SK-N-MC (cell line): ENCODE data around the gene LRP5.

Experiments used
- DNase-seq: peaks from one replicate; pipeline ENCODE4 v3.0.0-alpha.2; 2011; ENCODE audit warnings: low read depth, low spot score
- H3K27ac ChIP-seq: fragments of 200-600 bp; sonication (generic); 2 replicates; pipeline ENCODE4 v1.5.1; 2016; ENCODE audit warnings: mixed run types
- H3K36me3 ChIP-seq: fragments of 200-600 bp; sonication (generic); 2 replicates; pipeline ENCODE4 v1.6.1; 2017; ENCODE audit warnings: antibody characterized with exemption, low read length, mixed read lengths; ENCODE audit not compliant: insufficient read depth
- H3K4me3 ChIP-seq: fragments of 200-600 bp; sonication (generic); 2 replicates; pipeline ENCODE4 v1.5.1; 2016
- H3K9ac ChIP-seq: fragments of 200-600 bp; sonication (generic); 2 replicates; pipeline ENCODE4 v1.8.0; 2017; ENCODE audit warnings: mixed run types, mixed read lengths; ENCODE audit not compliant: insufficient read length
- H3K9me3 ChIP-seq: fragments of 200-600 bp; sonication (generic); 2 replicates; pipeline ENCODE4 v1.6.1; 2017; ENCODE audit warnings: low read depth, mild to moderate bottlenecking, antibody characterized with exemption, low read length, moderate library complexity, mixed read lengths
- EZH2 ChIP-seq: fragments of 200-600 bp; sonication (generic); IDR thresholded peaks from one replicate; pipeline ENCODE4 v1.6.1; 2017; ENCODE audit warnings: antibody characterized with exemption
- FOXP2 ChIP-seq: optimal IDR thresholded peaks from 2 replicates; pipeline ENCODE3; 2011; ENCODE audit warnings: mild to moderate bottlenecking, moderate library complexity; ENCODE audit not compliant: insufficient read depth; ENCODE audit errors: extremely low read length, control extremely low read depth
- POLR2AphosphoS5 ChIP-seq: IDR thresholded peaks from 2 replicates; pipeline ENCODE4 v1.6.1; 2012; ENCODE audit warnings: mild to moderate bottlenecking, low read depth, low read length, borderline replicate concordance

Gene LRP5

DNA sequence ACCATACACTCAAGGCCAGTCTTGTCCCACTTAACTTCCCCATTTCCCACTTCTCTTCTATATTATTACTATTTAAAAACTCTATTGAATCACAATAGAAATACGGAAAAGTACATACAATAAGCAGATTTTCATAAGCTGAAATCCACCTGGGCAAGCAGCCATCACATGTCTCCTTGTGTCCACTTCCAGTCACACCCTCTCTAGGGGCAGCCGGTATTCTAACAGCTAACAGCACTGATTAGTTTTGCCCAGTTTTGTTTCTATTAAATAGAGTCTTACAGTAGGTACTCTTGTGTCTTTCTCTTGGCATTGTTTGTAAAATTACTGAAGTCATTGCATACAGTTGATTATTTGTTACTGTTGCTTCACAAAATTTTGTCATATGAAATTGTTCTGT is 185.9 kb downstream of the LRP5 start:
- DNase-seq = no peak
- Histone ChIP-seq H3K4me3 (no peak overlapping the region), H3K9me3 (no peaks in the 10 kb centered on the region), H3K36me3 (no peaks in the 10 kb centered on the region), H3K9ac (no peak overlapping the region), H3K27ac (no peak overlapping the region)
- TF ChIP-seq EZH2 (no peak), POLR2AphosphoS5 (no peak), FOXP2 (no peak)
